Inferior parietal cortex (tissue), 1 donor: ENCODE measurements around the gene OTUD7B.
A peak's percentile ranks its signal among the peaks of the same experiment; 100 is the strongest.
"Not testable (repeated sequence)": the region's sequence is repeated elsewhere in the genome, so short reads cannot be mapped to it uniquely, and the experiment has no call there.

Experiments used
- DNase-seq: peaks from one replicate; pipeline ENCODE4 v3.0.0-alpha.2; 2016; ENCODE audit errors: extremely low spot score

Gene OTUD7B

GRCh38 chr1:149949911-149950310 lies 60.6 kb downstream of the OTUD7B start:
- no peak for DNase-seq

DNA sequence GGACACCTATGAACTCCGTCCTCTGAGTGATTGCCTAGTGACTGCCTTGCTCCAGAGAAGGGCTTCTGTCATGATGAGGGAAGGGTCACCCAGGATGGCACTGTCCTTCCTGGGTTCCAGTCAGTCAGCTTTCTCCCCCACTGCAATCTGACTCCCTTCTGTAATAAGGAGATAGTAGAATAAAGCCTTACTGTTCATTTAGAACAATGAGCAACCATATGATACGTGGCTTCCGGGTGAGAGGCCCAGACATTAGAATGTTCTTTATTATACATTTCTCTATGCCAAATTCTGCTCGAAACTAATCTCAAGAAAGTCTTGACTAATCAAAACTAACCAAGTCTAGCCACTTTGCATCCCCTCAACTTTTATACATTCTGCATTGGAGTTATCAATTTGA lies 65.3 kb downstream of the OTUD7B start:
- DNase-seq, result no peak

DNA sequence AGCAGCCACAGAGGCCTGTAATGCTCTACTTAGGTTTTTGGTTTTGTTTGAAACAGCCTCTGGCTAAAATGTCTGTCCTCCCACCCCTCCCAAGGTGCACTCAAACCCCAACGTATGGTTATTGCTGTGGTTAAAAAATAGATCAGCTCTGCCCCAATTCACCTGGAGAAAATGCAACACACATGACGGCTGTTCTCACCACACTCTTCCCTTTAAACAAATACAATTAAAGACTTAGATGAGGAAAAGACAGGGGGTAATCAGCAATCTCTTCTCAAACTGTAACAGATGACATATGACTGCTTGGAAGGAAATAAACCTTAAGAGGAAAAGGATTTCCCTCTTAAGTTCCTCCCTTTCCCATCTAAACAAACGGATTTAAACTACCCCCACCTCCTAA lies 67.6 kb downstream of the OTUD7B start:
- DNase-seq, result no peak

GRCh38 chr1:149942207-149942606 lies 68.3 kb downstream of the OTUD7B start:
- no peak for DNase-seq

GRCh38 chr1:149940427-149940826 lies 70.1 kb downstream of the OTUD7B start:
- no peak for DNase-seq

DNA sequence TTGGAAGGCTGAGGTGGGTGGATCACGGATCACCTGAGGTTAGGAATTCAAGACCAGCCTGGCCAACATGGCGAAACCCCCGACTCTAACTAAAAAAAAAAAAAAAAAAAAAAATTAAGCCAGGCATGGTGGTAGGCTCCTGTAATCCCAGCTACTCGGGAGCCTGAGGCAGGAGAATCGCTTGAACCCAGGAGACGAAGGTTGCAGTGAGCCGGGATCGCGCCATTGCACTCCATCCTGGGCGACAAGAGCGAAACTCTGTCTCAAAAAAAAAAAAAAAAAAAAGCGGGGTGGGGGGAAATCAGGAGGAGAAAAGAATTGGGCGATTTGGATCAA lies 71.9 kb downstream of the OTUD7B start:
- not testable (repeated sequence) for DNase-seq

- DNase-seq, result no peak
These were observed 72.8 kb downstream of the OTUD7B start for GRCh38 chr1:149937759-149938158.

- DNase-seq, result peak; percentile 39
These were observed 73.4 kb downstream of the OTUD7B start for GRCh38 chr1:149936992-149937705.

DNA sequence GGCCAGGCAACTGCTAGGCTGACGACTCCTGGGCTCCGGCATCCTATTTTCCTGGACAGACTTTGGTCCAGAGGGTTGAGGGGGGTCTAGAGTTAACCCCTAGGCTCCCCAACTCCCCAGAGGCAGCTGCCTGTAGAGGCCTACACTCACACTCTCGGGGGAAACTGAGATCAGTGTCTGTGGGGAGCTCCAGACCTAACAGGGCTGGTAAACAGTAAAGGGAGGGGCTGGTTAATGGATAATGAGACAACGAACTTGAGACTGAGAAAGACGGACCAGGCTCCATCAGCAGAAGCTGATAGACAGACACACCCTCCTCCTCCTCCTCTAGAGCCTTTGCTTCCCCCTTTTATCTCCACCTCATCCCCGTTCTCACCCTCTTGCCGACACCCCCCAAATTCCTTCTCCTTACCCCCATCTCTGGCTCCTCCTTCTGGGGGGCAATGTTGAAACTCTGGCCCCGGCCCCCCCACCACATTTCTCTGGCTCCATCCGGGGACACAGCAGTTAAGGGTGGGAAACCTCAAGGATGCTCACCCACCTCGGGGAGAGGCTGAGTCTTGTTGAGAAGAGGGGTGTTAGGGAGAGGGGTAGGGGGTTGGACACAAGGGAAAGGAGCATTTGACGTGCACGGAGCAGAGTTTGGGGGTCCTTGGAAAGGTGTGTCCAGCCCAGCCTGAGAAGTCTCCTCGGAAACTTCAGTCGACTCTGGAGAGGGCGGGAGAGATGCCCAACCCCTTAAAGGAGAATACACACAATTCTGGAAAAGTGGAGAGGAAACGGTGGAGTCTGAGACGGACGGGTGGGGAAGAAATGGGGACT lies 74.1 kb downstream of the OTUD7B start, which contains the start of gene MTMR11:
Gene MTMR11 (minus strand): TSS at position 710 of the 822 bp plus-strand sequence. CDS start 232 bp downstream, at position 478.
- peak; percentile 51 for DNase-seq

DNA sequence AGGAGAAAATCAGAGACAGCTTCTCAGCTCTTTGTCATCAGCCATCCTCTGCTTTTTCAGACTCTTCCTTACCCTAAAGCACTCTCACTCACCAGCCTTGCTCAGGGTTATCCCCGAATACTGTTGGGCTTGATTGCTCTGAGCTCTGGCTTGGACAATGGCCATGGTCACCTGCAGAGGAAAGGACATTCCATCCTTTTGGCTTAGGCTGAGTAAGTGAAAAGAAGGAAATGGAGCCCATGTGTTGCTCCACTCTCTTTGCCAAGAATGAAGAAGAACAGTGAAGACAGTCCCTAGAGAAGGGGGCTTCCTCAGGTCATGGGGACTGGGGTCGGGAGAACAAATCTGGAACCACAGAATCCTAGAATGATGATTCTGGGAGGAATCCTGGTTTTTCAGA lies 76.2 kb downstream of the OTUD7B start:
- DNase-seq, result no peak

GRCh38 chr1:149933208-149933607 lies 77.3 kb downstream of the OTUD7B start:
- DNase-seq, result no peak

DNA sequence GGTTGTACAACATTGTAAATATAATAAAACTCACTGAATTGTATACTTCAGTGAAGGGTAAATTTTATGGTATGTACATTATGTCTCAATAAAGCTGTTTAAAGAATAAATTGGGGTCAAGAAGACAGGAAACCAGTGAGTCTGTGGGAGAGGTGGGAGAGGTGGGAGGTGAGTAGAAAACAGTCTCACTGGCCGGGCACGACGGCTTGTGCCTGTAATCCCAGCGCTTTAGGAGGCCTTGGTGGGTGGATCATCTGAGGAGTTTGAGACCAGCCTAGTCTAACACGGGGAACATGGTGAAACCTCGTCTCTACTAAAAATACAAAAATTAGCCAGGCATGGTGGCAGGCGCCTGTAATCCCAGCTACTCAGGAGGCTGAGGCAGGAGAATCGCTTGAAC lies 78.1 kb downstream of the OTUD7B start:
- no peak for DNase-seq

DNA sequence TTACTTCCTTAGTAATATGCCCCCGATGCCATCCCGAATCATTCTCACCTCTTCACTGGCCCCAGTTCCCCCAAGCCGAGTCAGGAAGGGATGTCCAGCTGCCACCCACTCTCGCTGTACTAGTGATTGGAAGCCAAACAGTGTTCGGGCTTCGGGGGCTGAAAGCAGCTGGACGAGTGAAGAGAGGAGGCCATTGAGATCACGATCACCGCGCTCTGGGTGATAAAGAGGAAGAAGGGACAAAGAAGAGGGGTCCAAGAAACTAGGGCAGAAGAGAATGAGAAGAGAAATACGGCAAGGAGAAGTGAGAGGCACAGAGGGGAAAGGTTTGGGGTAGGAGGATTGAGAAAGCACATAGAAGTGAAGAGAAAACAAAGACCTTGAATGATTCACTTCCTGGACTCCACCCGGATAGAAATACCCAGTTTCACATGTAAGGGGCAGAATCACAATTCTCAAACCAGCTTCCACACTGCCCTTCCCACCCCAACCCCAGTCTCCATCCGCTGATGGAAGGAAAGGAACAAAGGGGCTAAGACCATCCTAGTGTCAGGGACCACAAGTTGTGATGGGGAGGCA lies 79.2 kb downstream of the OTUD7B start:
- DNase-seq, result no peak

DNA sequence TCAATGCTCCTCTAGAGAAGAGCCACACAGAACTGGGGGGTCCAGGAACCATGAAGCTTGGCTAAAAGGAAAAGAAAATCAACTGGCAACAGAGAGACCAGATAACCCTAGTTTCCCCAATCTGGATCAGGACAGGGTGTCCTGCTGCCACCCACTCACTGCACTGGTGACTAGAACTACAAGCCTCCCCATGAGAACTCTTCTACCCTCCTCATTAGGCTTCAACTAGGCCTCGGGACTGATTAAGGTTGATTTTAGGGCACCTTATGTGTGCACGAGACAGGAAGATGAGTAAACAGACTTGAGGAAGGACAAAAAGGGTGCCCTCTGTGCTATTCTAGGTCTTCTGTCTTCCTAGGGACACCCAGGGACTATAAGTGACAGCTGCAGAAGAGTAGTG lies 80.7 kb downstream of the OTUD7B start:
- DNase-seq, result no peak

GRCh38 chr1:149928401-149928724 lies 82.2 kb downstream of the OTUD7B start:
- no peak for DNase-seq

DNA sequence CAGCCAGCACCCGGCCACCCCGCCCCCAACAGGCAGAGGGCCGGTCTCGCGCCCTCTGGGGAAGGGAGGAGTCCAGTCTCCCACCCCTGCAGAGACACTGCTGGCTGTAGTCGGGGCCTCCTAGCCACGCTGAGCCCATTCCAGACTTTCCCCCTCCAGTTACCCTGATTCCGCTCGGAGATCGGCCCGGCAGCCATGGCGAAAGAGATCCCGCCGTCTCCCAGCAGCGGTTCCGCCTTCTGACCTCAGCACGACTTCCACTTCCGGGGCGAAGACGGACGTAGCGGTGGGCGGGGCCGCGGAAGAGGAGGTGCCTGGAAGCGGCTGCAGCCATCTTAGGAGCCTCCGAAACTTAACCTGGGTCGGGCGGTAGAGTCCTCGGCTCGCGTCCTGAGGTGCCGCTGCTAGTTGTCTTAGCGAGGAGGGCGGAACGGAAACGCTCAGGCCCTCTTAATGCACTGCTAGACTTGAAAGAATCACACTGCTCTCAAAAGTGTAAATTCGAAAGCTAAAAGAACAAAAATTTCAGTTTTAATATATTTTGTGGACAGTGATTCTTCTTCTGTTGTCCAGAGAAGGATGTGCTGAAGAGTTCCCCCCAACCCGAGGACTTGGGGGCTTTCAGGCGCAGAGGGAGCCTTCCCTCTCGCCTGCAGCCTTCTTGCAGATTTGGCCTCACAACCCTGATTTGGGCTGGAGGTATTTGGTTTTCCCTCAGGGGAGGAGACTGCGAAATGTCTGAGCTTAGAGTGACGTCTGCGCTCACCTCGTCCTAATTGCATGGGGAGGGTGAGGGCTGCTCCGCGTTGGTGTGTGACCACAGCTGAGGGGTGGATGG lies 82.7 kb downstream of the OTUD7B start, which contains the start of gene SF3B4:
Gene SF3B4 (minus strand): TSS at position 241 of the 838 bp plus-strand sequence. CDS start 44 bp downstream, at position 197.
- DNase-seq, result peak; percentile 97

DNA sequence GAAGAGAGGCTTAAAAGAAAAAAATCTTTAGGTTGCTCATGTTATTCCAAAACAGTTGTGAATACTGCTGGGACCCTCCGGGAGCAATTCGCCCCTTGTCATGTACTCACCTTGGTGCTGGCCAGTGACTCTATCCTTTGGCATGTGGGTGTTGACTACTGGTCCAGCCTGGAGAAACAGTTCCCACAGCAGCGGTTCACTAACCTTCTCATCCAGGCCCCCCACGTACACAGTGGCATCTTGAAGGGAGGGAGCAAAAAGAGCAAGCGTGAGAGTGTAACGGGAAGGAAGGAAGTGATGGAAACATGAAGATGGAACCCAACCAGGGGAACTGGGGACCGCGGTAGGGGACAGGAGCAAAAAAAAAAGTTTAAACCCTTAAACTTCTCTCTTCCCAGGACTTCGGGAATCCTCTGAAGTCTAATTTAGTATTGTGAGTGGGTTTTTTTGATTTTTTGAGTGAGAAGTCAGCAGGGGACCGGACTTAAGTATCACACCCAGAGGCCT lies 83.4 kb downstream of the OTUD7B start:
- DNase-seq, result no peak

DNA sequence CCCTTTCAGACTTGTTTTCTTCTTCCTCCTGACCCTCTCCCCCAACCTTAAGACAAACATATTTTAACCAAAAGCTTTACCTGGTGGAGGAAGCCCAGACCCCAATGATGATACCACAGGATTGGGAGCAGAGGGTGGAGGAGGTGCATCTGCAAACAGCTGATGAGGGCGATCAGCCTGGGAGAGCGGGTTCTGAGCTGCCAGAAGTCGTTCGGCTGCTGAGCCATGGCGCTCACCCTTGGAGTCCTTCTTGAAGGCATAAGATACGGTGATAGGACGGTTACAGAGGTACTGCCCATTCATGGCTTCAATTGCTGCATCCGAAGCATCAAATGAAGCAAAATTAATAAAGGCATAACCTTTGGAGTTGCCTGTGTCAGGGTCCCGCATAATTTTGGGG lies 84.2 kb downstream of the OTUD7B start:
- no peak for DNase-seq

- DNase-seq, result no peak
These were observed 84.8 kb downstream of the OTUD7B start for GRCh38 chr1:149925751-149926150.

DNA sequence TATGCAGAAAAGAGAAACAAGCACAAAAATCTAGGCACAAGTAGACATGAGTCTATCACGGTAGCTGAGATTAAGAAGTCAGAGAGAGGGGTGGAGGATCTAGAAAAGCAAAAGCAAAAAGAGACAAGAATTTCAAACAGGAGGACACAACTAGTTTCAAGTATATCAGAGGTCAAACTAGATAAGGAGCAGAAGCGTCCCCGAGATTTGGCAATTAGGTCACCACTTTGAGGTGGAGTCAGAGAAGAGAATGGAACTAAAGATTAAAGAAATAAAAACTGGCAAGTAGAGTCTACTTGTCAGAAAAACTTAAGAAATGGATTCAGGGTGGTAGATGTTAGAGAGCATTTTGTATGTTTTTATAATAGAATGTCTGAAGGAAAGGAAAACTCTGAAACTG lies 85.2 kb downstream of the OTUD7B start:
- DNase-seq, result no peak

DNA sequence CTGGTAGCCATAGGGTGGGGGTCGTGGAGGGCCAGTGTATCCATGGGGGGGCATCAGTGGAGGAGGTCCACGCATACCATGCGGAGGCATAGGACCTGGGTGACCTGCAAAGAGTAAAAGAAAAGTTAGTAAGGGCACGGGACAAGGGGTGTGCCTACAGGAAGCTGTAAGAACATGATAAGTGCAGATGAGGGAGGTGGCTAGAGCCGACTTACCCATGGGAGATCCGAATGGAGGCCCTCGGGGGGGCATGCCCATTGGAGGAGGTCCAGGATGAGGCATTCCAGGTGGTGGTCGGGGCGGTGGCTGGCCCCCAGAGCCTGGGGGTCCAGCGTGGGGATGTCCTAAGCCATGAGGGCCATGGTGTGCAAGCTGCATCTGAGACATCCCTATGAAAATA lies 86.9 kb downstream of the OTUD7B start:
- no peak for DNase-seq
